Kidney epithelial cell (primary cell): ENCODE measurements around the gene CDK5RAP1. TPM values are rescaled to one million over a fixed set of nuclear protein-coding genes. Genes with fewer than 3 reads are reported as not detected.

Source experiments
- DNase-seq: peaks from one replicate; pipeline ENCODE4 v3.0.0-alpha.2; 2010; ENCODE audit warnings: low read depth
- H3K27me3 ChIP-seq: 2 replicates; pipeline ENCODE4 v1.6.0; 2011; ENCODE audit warnings: low read length; ENCODE audit not compliant: control insufficient read depth, insufficient read depth
- H3K36me3 ChIP-seq: 2 replicates; pipeline ENCODE4 v1.5.1; 2011; ENCODE audit warnings: low read length; ENCODE audit not compliant: control insufficient read depth, insufficient read depth
- H3K4me3 ChIP-seq: 2 replicates; pipeline ENCODE4 v1.5.1; 2011; ENCODE audit warnings: low read depth, mild to moderate bottlenecking, control low read depth, low read length
- total RNA-seq: library from RNA; depleted of rRNA; stranded (reverse); fragments of >200 nt; gene quantifications from 2 replicates; pipeline ENCODE4 v1.2.3, GENCODE V29; 2015
- TF ChIP-seq, protein P1 (sequence below): IDR thresholded peaks from 2 replicates; pipeline ENCODE4 v1.5.1; 2011; ENCODE audit warnings: mild to moderate bottlenecking, moderate library complexity, low read length, control low read depth, inconsistent platforms; ENCODE audit not compliant: insufficient read depth, poor library complexity, severe bottlenecking

CDK5RAP1 gene
- total RNA-seq, 1 donor from 2014 or later = 39.4 TPM

DNA sequence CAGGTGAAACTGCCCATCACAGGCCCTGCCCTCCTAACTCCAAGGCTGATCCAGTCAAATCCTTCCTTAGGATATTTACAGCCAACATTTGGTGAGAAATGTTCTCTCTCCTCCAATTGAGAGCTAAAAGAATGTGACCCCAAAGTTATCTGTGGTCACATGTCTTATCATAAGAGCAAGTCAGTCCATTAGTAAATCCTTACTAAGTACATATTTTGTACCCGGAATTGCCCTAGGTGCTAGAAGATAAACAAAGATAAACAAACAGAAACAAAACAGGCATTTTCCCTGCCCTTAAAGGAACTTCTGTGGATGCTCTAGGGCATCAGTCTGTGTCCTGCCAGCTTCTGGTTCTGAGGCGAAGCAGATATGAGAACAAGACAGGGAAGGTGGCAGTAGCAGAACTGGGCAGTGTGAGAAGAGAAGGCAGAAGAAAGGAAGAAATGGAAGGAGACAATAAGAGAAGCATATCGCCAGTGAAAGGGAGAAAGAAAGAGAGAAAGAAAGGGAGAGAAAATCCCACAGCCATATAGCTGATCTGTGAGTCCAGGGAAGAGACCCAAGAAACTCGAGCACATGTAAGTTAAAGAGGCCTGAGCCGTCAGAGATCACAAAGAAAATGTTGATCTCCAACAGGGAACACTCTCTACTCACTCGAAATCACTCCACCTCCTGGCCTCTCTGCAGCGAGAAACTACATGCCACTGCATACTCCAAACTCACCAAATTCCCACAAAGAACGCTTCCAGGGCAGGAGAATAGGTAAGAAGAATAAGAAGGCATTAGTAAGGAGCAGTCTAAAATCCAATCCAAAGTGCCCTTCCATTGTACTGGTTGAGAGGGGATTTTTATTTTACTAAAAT lies 41.7 kb downstream of the CDK5RAP1 start:
- DNase-seq = no peak
- Histone ChIP-seq H3K4me3 (no peak overlapping the region), H3K27me3 (no peaks in the 10 kb centered on the region), H3K36me3 (no peaks in the 10 kb centered on the region)
- TF ChIP-seq, protein P1, sequence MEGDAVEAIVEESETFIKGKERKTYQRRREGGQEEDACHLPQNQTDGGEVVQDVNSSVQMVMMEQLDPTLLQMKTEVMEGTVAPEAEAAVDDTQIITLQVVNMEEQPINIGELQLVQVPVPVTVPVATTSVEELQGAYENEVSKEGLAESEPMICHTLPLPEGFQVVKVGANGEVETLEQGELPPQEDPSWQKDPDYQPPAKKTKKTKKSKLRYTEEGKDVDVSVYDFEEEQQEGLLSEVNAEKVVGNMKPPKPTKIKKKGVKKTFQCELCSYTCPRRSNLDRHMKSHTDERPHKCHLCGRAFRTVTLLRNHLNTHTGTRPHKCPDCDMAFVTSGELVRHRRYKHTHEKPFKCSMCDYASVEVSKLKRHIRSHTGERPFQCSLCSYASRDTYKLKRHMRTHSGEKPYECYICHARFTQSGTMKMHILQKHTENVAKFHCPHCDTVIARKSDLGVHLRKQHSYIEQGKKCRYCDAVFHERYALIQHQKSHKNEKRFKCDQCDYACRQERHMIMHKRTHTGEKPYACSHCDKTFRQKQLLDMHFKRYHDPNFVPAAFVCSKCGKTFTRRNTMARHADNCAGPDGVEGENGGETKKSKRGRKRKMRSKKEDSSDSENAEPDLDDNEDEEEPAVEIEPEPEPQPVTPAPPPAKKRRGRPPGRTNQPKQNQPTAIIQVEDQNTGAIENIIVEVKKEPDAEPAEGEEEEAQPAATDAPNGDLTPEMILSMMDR = no peak

DNA sequence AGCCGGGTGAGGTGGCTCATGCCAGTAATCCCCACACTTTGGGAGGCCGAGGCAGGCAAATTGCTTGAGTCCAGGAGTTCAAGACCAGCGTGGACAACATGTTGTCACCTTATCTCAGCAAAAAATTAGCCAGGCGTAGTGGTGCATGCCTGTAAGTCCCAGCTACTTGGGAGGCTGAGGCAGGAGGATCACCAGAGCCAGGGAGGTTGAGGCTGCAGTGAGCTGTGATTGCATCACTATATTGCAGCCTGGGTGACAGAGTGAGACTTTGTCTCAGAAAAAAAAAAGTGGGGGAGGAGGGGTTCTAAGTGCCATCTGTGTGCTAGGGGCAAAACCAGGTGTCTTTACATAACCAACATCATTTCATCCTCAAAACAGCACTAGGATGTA lies 48.3 kb downstream of the CDK5RAP1 start:
- TF ChIP-seq, protein P1 = no peak
- Histone ChIP-seq H3K27me3 (no peaks in the 10 kb centered on the region), H3K36me3 (no peaks in the 10 kb centered on the region), H3K4me3 (no peak overlapping the region)
- DNase-seq = no peak

DNA sequence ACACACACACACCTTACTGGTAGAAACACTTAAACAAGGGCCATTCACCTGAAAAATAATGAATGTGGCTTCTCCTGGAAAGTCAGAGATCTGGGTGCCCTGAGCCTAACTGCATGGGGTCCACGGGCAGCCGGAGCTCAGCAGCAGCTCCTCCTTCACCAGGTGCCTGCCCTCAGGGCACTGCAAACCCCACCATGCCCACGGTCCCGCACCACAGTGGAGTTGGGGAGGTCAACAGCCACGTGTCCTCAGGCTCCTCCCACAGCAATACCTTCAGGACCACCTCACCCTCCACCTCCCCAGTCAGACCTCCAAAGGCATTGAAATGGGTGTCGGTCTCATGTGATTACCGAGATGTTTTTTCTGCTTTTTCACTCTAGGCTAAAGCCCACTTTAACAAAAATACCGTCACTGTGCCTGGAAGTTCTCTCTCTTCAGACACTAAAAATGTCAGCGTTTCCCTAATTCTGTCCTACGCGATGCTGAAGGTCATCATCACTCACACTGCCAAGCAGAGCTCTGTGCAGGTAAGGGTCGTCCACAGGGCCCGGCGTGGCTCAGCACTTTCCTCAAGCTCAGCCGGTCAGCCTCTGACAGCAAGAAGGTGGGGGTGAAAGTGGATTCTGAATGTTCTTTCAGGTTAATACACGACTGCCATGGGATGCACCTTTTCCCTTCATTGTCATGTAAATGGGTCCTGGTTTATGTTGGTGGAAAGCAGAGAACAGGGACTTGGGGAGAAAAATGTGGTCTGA lies 48.9 kb downstream of the CDK5RAP1 start:
- no peak for DNase-seq
- no peak overlapping the region for H3K4me3 ChIP-seq
- H3K27me3 ChIP-seq = no peaks in the 10 kb centered on the region
- TF ChIP-seq, protein P1 = no peak
- no peaks in the 10 kb centered on the region for H3K36me3 ChIP-seq

DNA sequence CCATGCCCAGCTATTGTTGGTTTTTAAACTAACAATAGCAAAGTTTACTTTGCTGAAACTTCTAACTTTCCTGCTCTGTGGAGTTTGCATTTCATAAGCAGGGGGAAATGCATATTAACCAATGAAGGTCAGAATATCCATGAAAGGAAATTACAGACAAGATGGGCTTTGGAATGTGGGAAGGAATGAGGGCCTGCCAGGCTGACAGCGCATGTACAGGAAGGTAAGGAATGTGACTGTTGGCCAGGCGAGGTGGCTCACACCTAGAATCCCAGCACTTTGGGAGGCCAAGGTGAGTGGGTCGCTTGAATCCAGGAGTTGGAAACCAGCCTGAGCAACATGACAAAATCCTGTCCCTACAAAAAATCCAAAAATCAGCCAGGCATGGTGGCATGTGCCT lies 49.6 kb downstream of the CDK5RAP1 start:
- no peaks in the 10 kb centered on the region for H3K36me3 ChIP-seq
- H3K4me3 ChIP-seq = no peak overlapping the region
- H3K27me3 ChIP-seq = no peaks in the 10 kb centered on the region
- TF ChIP-seq, protein P1 = no peak
- DNase-seq = no peak

DNA sequence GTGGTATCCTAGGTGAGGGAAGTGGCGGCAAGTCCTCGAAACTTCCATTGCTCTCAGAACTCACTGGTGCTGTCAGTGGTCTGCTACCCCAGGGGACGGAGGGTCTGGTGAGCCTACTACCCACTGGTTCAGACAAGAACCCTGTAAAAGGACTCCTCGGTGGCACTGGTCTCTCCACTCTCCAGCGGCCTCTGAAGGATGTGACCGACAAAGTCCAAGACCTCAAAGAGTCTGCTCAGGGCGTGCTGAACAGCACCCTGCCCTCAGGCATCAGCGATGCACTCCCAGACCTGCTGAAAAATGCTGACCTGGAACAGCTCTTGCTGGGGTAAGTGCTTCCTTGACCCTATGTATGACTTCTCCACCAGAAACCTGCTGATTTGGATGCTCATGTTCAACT lies 51.8 kb downstream of the CDK5RAP1 start:
- H3K27me3 ChIP-seq = no peaks in the 10 kb centered on the region
- TF ChIP-seq, protein P1 = no peak
- H3K36me3 ChIP-seq = no peaks in the 10 kb centered on the region
- no peak for DNase-seq
- H3K4me3 ChIP-seq = no peak overlapping the region
